Body of pancreas (tissue), 4 donors: ENCODE results near the gene MATR3. TPM values are rescaled to one million over a fixed set of nuclear protein-coding genes. Genes with fewer than 3 reads are reported as not detected.

ENCODE experiments used
- ATAC-seq: fragments of 150-250 bp; one replicate; pipeline ENCODE4 v1.9.1; 2016
- DNase-seq, 4 donors: peaks; one replicate each; pipeline ENCODE4 v3.0.0-alpha.2; 2019
- H3K27ac ChIP-seq, 4 donors: fragments of 200-600 bp; sonication (generic); 1 replicate in 3 of 4; 2 replicates in 1 of 4; pipeline versions ENCODE4 v1.5.1 to v1.6.1; 2016 to 2019; ENCODE audit warnings: mild to moderate bottlenecking in 1 of 4, mixed read lengths in 1 of 4, moderate library complexity in 1 of 4
- H3K27me3 ChIP-seq, 2 donors: fragments of 200-600 bp; sonication (generic); one replicate each; pipeline ENCODE4 v1.6.0; 2016; ENCODE audit warnings: mild to moderate bottlenecking in 1 of 2
- H3K36me3 ChIP-seq, 2 donors: fragments of 200-600 bp; sonication (generic); replicated peaks in 1 of 2; 2 replicates each; pipeline ENCODE4 v1.5.1; 2016; ENCODE audit warnings: low read depth in 2 of 2; ENCODE audit not compliant: insufficient read depth in 1 of 2
- H3K4me1 ChIP-seq: fragments of 200-600 bp; sonication (generic); one replicate; pipeline ENCODE4 v1.6.0; 2016
- H3K4me3 ChIP-seq, 2 donors: fragments of 200-600 bp; sonication (generic); 1 replicate in 1 of 2; 2 replicates in 1 of 2; pipeline ENCODE4 v1.5.1; 2016 to 2019
- H3K9me3 ChIP-seq, 3 donors: fragments of 200-600 bp; sonication (generic); 1 replicate in 2 of 3; 2 replicates in 1 of 3; pipeline ENCODE4 v1.5.1; 2016
- CTCF ChIP-seq, 7 experiments: fragments of 450-650 bp in 4 of 7; fragments of 200-600 bp in 3 of 7; sonication (generic) in 3 of 7; IDR thresholded peaks; one replicate each; pipeline ENCODE4 v1.5.1; 2016 to 2019; ENCODE audit warnings: antibody characterized with exemption in 7 of 7
- POLR2A ChIP-seq, 3 donors: fragments of 450-650 bp; IDR thresholded peaks; one replicate each; pipeline ENCODE4 v1.6.1; 2016; ENCODE audit warnings: antibody characterized with exemption in 3 of 3, mild to moderate bottlenecking in 2 of 3
- WGBS, 2 donors: methylation state at CpG; one replicate each; pipeline ENCODE4 v1.1.5; 2017; 5-methylcytosine and 5-hydroxymethylcytosine counted together
- intact Hi-C: fragments of 100-400 bp; cut with DNase I; formaldehyde crosslinking; loops from one replicate; pipeline ENCODE4 v1.15.1; 2023
- total RNA-seq, 2 donors: library from RNA; depleted of rRNA; stranded (reverse); fragments of >200 nt; gene quantifications; one replicate each; pipeline ENCODE4 v1.1.0, GENCODE V29; 2016

The MATR3 gene
- total RNA-seq, 2 donors from 2014 or later = 99.2 to 160 TPM

- intact Hi-C loops = loop anchor here (10.0 kb wide), 1 partner anchor 667 kb away; no protein-coding TSS in a partner anchor
- Histone ChIP-seq H3K36me3 (no peaks in the 10 kb centered on the region), H3K9me3 (no peaks in the 10 kb centered on the region), H3K27me3 (no peaks in the 10 kb centered on the region), H3K4me1 (peaks cover 6% of the 10 kb centered on the region), H3K27ac (no peak overlapping the region), H3K4me3 (no peak overlapping the region)
- ATAC-seq (no peak), DNase-seq (no peak)
- TF ChIP-seq CTCF (IDR thresholded peaks at IDR 0.05) (no peak), POLR2A (IDR thresholded peaks at IDR 0.05) (no peak)
- 61 to 77% methylated on average over 6 of the region's 6 CpGs for WGBS, 2 donors
Measured at GRCh38 chr5:139262059-139262741, 31.3 kb upstream of the MATR3 start.

GRCh38 chr5:139262742-139263445 is 30.6 kb upstream of the MATR3 start:
- 22 to 42% methylated on average over 5 to 8 of the region's 8 CpGs for WGBS, 2 donors
- intact Hi-C loops = loop anchor here (10.0 kb wide), 1 partner anchor 668 kb away; no protein-coding TSS in a partner anchor
- H3K4me3 ChIP-seq = no peak overlapping the region
- peaks cover 6% of the 10 kb centered on the region for H3K4me1 ChIP-seq
- no peaks in the 10 kb centered on the region for H3K9me3 ChIP-seq
- H3K27ac ChIP-seq = no peak overlapping the region
- DNase-seq = peak; percentile 84 to 90 (median 90)
- ATAC-seq = peak; percentile 98
- peak; percentile 67 to 95 (median 90) for TF ChIP-seq CTCF (IDR thresholded peaks at IDR 0.05)
- no peak for TF ChIP-seq POLR2A (IDR thresholded peaks at IDR 0.05)
- no peaks in the 10 kb centered on the region for H3K27me3 ChIP-seq
- H3K36me3 ChIP-seq = no peaks in the 10 kb centered on the region

GRCh38 chr5:139263536-139263935 is 30.0 kb upstream of the MATR3 start:
- WGBS, 2 donors = 60 to 75% methylated on average over 1 of the region's 1 CpG
- intact Hi-C loops = loop anchor here (10.0 kb wide), 1 partner anchor 669 kb away; no protein-coding TSS in a partner anchor
- DNase-seq (no peak), ATAC-seq (no peak)
- TF ChIP-seq POLR2A (IDR thresholded peaks at IDR 0.05) = no peak
- no peak for TF ChIP-seq CTCF (IDR thresholded peaks at IDR 0.05)
- Histone ChIP-seq H3K9me3 (no peaks in the 10 kb centered on the region), H3K4me1 (peaks cover 6% of the 10 kb centered on the region), H3K36me3 (no peaks in the 10 kb centered on the region), H3K4me3 (no peak overlapping the region), H3K27ac (no peak overlapping the region), H3K27me3 (no peaks in the 10 kb centered on the region)

GRCh38 chr5:139263946-139264345 is 29.6 kb upstream of the MATR3 start:
- Histone ChIP-seq H3K9me3 (no peaks in the 10 kb centered on the region), H3K36me3 (no peaks in the 10 kb centered on the region), H3K4me1 (peaks cover 6% of the 10 kb centered on the region), H3K27ac (no peak overlapping the region), H3K4me3 (no peak overlapping the region), H3K27me3 (no peaks in the 10 kb centered on the region)
- no peak for TF ChIP-seq CTCF (IDR thresholded peaks at IDR 0.05)
- no peak for TF ChIP-seq POLR2A (IDR thresholded peaks at IDR 0.05)
- intact Hi-C loops = loop anchor here (10.0 kb wide), 1 partner anchor 669 kb away; no protein-coding TSS in a partner anchor
- DNase-seq = no peak
- WGBS, 2 donors = 95 to 97% methylated on average over 3 of the region's 3 CpGs
- ATAC-seq = no peak
